T-helper 1 cell treated with Interleukin-12 subunit alpha and Interleukin-12 subunit beta and Interleukin-4 antibody, amounts not matched to agents 30 μg/mL and 1 μg/mL, for 36 hours (primary cell): ENCODE results near the gene SRSF7.
"Not testable (repeated sequence)": the region's sequence is repeated elsewhere in the genome, so short reads cannot be mapped to it uniquely, and the experiment has no call there.

Experiments used
- H3K27ac Mint-ChIP-seq: one replicate; pipeline ENCODE4 v1.8.0; 2021; ENCODE audit warnings: mild to moderate bottlenecking, mixed read lengths
- H3K27me3 Mint-ChIP-seq: one replicate; pipeline ENCODE4 v1.8.0; 2021; ENCODE audit warnings: low read depth, mixed read lengths
- H3K36me3 Mint-ChIP-seq: one replicate; pipeline ENCODE4 v1.8.0; 2021; ENCODE audit warnings: low read depth, mixed read lengths
- H3K4me1 Mint-ChIP-seq: one replicate; pipeline ENCODE4 v1.8.0; 2021; ENCODE audit warnings: low read depth, mixed read lengths
- H3K4me3 Mint-ChIP-seq: one replicate; pipeline ENCODE4 v1.8.0; 2021; ENCODE audit warnings: mild to moderate bottlenecking, moderate library complexity, mixed read lengths
- H3K9me3 Mint-ChIP-seq: one replicate; pipeline ENCODE4 v1.8.0; 2021; ENCODE audit warnings: mixed read lengths

SRSF7 gene

GRCh38 chr2:38750891-38751595 lies at the start of gene SRSF7:
Gene SRSF7 (minus strand): TSS chr2:38751361. CDS start chr2:38751256, 105 bp downstream.
- Mint-ChIP-seq H3K27me3 (peaks cover 3% of the 10 kb centered on the region), H3K27ac (peak within 1 kb of the TSS; percentile 100), H3K36me3 (peaks cover 46% of the 10 kb centered on the region), H3K9me3 (no peaks in the 10 kb centered on the region), H3K4me3 (peak within 1 kb of the TSS; percentile 100), H3K4me1 (peaks cover 55% of the 10 kb centered on the region)

- Mint-ChIP-seq H3K4me1 (no peaks in the 10 kb centered on the region), H3K4me3 (no peak overlapping the region), H3K27ac (no peak overlapping the region), H3K27me3 (no peaks in the 10 kb centered on the region), H3K9me3 (no peaks in the 10 kb centered on the region), H3K36me3 (peaks cover 1% of the 10 kb centered on the region)
These were observed 46.8 kb upstream of the SRSF7 start for GRCh38 chr2:38797953-38798352.

GRCh38 chr2:38797250-38797676 lies 46.1 kb upstream of the SRSF7 start:
- peaks cover 1% of the 10 kb centered on the region for H3K36me3 Mint-ChIP-seq
- H3K9me3 Mint-ChIP-seq, result no peaks in the 10 kb centered on the region
- H3K4me1 Mint-ChIP-seq, result no peaks in the 10 kb centered on the region
- H3K27ac Mint-ChIP-seq, result no peak overlapping the region
- H3K4me3 Mint-ChIP-seq, result no peak overlapping the region
- no peaks in the 10 kb centered on the region for H3K27me3 Mint-ChIP-seq

- not testable (repeated sequence) for H3K4me1 Mint-ChIP-seq, H3K9me3 Mint-ChIP-seq, H3K4me3 Mint-ChIP-seq, H3K27ac Mint-ChIP-seq, H3K27me3 Mint-ChIP-seq, H3K36me3 Mint-ChIP-seq
These were observed 43.9 kb upstream of the SRSF7 start for GRCh38 chr2:38795016-38795415.

GRCh38 chr2:38794235-38794946 lies 43.2 kb upstream of the SRSF7 start:
- Mint-ChIP-seq H3K27ac (no peak overlapping the region), H3K36me3 (peaks cover 1% of the 10 kb centered on the region), H3K27me3 (no peaks in the 10 kb centered on the region), H3K4me3 (no peak overlapping the region), H3K4me1 (no peaks in the 10 kb centered on the region), H3K9me3 (no peaks in the 10 kb centered on the region)

GRCh38 chr2:38793511-38793910 lies 42.4 kb upstream of the SRSF7 start:
- Mint-ChIP-seq H3K27ac (no peak overlapping the region), H3K4me1 (no peaks in the 10 kb centered on the region), H3K27me3 (no peaks in the 10 kb centered on the region), H3K36me3 (peaks cover 1% of the 10 kb centered on the region), H3K9me3 (no peaks in the 10 kb centered on the region), H3K4me3 (no peak overlapping the region)

- Mint-ChIP-seq H3K36me3 (peaks cover under 1% of the 10 kb centered on the region), H3K4me3 (no peak overlapping the region), H3K9me3 (no peaks in the 10 kb centered on the region), H3K4me1 (no peaks in the 10 kb centered on the region), H3K27ac (no peak overlapping the region), H3K27me3 (no peaks in the 10 kb centered on the region)
These were observed 41.6 kb upstream of the SRSF7 start for GRCh38 chr2:38792751-38793150.

- not testable (repeated sequence) for H3K9me3 Mint-ChIP-seq, H3K27me3 Mint-ChIP-seq, H3K4me3 Mint-ChIP-seq, H3K27ac Mint-ChIP-seq, H3K4me1 Mint-ChIP-seq, H3K36me3 Mint-ChIP-seq
These were observed 41.2 kb upstream of the SRSF7 start for GRCh38 chr2:38792321-38792720.

- no peak overlapping the region for H3K4me3 Mint-ChIP-seq
- no peak overlapping the region for H3K27ac Mint-ChIP-seq
- no peaks in the 10 kb centered on the region for H3K27me3 Mint-ChIP-seq
- no peaks in the 10 kb centered on the region for H3K9me3 Mint-ChIP-seq
- no peaks in the 10 kb centered on the region for H3K4me1 Mint-ChIP-seq
- H3K36me3 Mint-ChIP-seq, result no peaks in the 10 kb centered on the region
These were observed 40.6 kb upstream of the SRSF7 start for GRCh38 chr2:38791744-38792143.

GRCh38 chr2:38789691-38790090 lies 38.5 kb upstream of the SRSF7 start:
- no peaks in the 10 kb centered on the region for H3K27me3 Mint-ChIP-seq
- H3K36me3 Mint-ChIP-seq, result no peaks in the 10 kb centered on the region
- H3K4me3 Mint-ChIP-seq, result no peak overlapping the region
- H3K4me1 Mint-ChIP-seq, result no peaks in the 10 kb centered on the region
- no peak overlapping the region for H3K27ac Mint-ChIP-seq
- H3K9me3 Mint-ChIP-seq, result no peaks in the 10 kb centered on the region

GRCh38 chr2:38788306-38788705 lies 37.1 kb upstream of the SRSF7 start:
- Mint-ChIP-seq H3K4me3 (no peak overlapping the region), H3K4me1 (no peaks in the 10 kb centered on the region), H3K27ac (no peak overlapping the region), H3K27me3 (no peaks in the 10 kb centered on the region), H3K36me3 (no peaks in the 10 kb centered on the region), H3K9me3 (no peaks in the 10 kb centered on the region)

GRCh38 chr2:38783586-38783985 lies 32.4 kb upstream of the SRSF7 start:
- Mint-ChIP-seq H3K4me3 (no peak overlapping the region), H3K36me3 (peaks cover 10% of the 10 kb centered on the region), H3K4me1 (peaks cover 5% of the 10 kb centered on the region), H3K9me3 (no peaks in the 10 kb centered on the region), H3K27ac (no peak overlapping the region), H3K27me3 (no peaks in the 10 kb centered on the region)

- Mint-ChIP-seq H3K27ac (peak overlapping the region; percentile 95), H3K9me3 (no peaks in the 10 kb centered on the region), H3K4me3 (peak overlapping the region; percentile 98), H3K27me3 (peaks cover 24% of the 10 kb centered on the region), H3K4me1 (peaks cover 16% of the 10 kb centered on the region), H3K36me3 (peaks cover 15% of the 10 kb centered on the region)
These were observed 27.5 kb upstream of the SRSF7 start for GRCh38 chr2:38778687-38779082.

- H3K36me3 Mint-ChIP-seq, result peaks cover 9% of the 10 kb centered on the region
- H3K9me3 Mint-ChIP-seq, result no peaks in the 10 kb centered on the region
- H3K27ac Mint-ChIP-seq, result no peak overlapping the region
- H3K4me3 Mint-ChIP-seq, result no peak overlapping the region
- H3K27me3 Mint-ChIP-seq, result peaks cover 26% of the 10 kb centered on the region
- H3K4me1 Mint-ChIP-seq, result peaks cover 16% of the 10 kb centered on the region
These were observed 25.4 kb upstream of the SRSF7 start for GRCh38 chr2:38776531-38776930.

GRCh38 chr2:38775921-38776225 lies 24.7 kb upstream of the SRSF7 start:
- Mint-ChIP-seq H3K9me3 (no peaks in the 10 kb centered on the region), H3K27me3 (peaks cover 26% of the 10 kb centered on the region), H3K36me3 (peaks cover 6% of the 10 kb centered on the region), H3K4me1 (peaks cover 16% of the 10 kb centered on the region), H3K27ac (no peak overlapping the region), H3K4me3 (no peak overlapping the region)
